Kidney epithelial cell (primary cell): Measurements from ENCODE around the gene COX14. TPM values are rescaled to one million over a fixed set of nuclear protein-coding genes. Genes with fewer than 3 reads are reported as not detected.
A peak's percentile ranks its signal among the peaks of the same experiment; 100 is the strongest.

Source experiments
- DNase-seq: peaks from one replicate; pipeline ENCODE4 v3.0.0-alpha.2; 2010; ENCODE audit warnings: low read depth
- H3K27me3 ChIP-seq: 2 replicates; pipeline ENCODE4 v1.6.0; 2011; ENCODE audit warnings: low read length; ENCODE audit not compliant: control insufficient read depth, insufficient read depth
- H3K36me3 ChIP-seq: 2 replicates; pipeline ENCODE4 v1.5.1; 2011; ENCODE audit warnings: low read length; ENCODE audit not compliant: control insufficient read depth, insufficient read depth
- H3K4me3 ChIP-seq: 2 replicates; pipeline ENCODE4 v1.5.1; 2011; ENCODE audit warnings: low read depth, mild to moderate bottlenecking, control low read depth, low read length
- CTCF ChIP-seq: IDR thresholded peaks from 2 replicates; pipeline ENCODE4 v1.5.1; 2011; ENCODE audit warnings: mild to moderate bottlenecking, moderate library complexity, low read length, control low read depth, inconsistent platforms; ENCODE audit not compliant: insufficient read depth, poor library complexity, severe bottlenecking
- total RNA-seq: library from RNA; depleted of rRNA; stranded (reverse); fragments of >200 nt; gene quantifications from 2 replicates; pipeline ENCODE4 v1.2.3, GENCODE V29; 2015

The COX14 gene
- total RNA-seq, 1 donor from 2014 or later = 35.5 TPM

GRCh38 chr12:50069539-50069938 lies 42.5 kb upstream of the COX14 start:
- H3K36me3 ChIP-seq = no peaks in the 10 kb centered on the region
- H3K4me3 ChIP-seq = no peak overlapping the region
- no peaks in the 10 kb centered on the region for H3K27me3 ChIP-seq
- no peak for DNase-seq
- no peak for TF ChIP-seq CTCF

- TF ChIP-seq CTCF = peak; percentile 93
- DNase-seq = no peak
- no peak overlapping the region for H3K4me3 ChIP-seq
- H3K27me3 ChIP-seq = no peaks in the 10 kb centered on the region
- no peaks in the 10 kb centered on the region for H3K36me3 ChIP-seq
These were observed 41.5 kb upstream of the COX14 start for GRCh38 chr12:50070314-50071060.

DNA sequence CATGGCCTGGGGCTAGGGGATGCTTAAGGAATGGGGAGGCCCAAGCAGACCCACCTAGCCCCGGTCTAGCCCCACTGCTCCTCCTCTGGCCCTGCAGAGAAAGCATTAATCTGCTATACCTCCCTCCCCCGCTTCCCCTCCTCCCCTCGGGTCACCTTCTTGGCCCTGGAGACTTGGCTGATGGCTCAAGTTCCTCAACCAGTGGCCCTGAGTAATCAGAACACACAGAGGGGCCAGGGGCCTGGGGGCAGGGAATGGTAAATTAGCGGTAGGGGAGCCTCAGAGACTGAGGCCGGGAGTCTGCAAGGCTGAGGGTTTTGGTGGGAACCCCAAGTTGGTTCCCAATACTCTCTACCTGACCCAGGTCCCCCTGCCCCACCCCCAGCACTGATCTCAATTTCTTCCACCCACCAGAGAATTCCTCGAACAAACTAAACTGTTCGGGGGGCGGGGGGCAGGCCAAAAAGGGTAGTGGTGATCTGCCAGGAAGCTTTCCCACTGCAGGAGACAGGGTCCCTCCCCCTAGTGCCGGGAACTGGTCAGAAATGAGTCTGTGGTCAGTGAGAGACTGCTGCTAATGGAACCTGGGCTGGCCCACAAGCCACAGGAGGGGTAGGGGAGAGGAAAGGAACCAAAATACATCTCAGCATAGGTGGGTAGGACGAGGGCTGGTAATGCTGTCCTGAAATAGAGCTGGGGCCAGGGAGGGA lies 39.7 kb upstream of the COX14 start:
- DNase-seq = no peak
- TF ChIP-seq CTCF = no peak

GRCh38 chr12:50073206-50073605 lies 38.8 kb upstream of the COX14 start:
- Histone ChIP-seq H3K4me3 (no peak overlapping the region), H3K27me3 (no peaks in the 10 kb centered on the region), H3K36me3 (no peaks in the 10 kb centered on the region)
- no peak for TF ChIP-seq CTCF
- DNase-seq = no peak

More for the DNA sequence above, 39.7 kb upstream of the COX14 start:
- H3K27me3 ChIP-seq = no peaks in the 10 kb centered on the region
- no peak overlapping the region for H3K4me3 ChIP-seq
- no peaks in the 10 kb centered on the region for H3K36me3 ChIP-seq

- no peaks in the 10 kb centered on the region for H3K36me3 ChIP-seq
- no peaks in the 10 kb centered on the region for H3K27me3 ChIP-seq
- DNase-seq = no peak
- H3K4me3 ChIP-seq = no peak overlapping the region
- no peak for TF ChIP-seq CTCF
These were observed 38.3 kb upstream of the COX14 start for GRCh38 chr12:50073712-50074111.
